ENCODE measurements around the gene ODAD3. TPM values are rescaled to one million over a fixed set of nuclear protein-coding genes. Genes with fewer than 3 reads are reported as not detected.

The ODAD3 gene
- total RNA-seq, 1 experiment from 2014 or later = 0.52 TPM

- no peak overlapping the region for H3K27ac ChIP-seq (ENCODE audit: low read depth, low read length)
- no peak for TF ChIP-seq REST (IDR thresholded peaks at IDR 0.05; ENCODE audit: low read depth)
- no peak for TF ChIP-seq SRF (IDR thresholded peaks at IDR 0.05; ENCODE audit: low read depth)
- TF ChIP-seq CBX3 (IDR thresholded peaks at IDR 0.05; ENCODE audit: low read depth) = no peak
- TF ChIP-seq SIN3A (IDR thresholded peaks at IDR 0.05; ENCODE audit: low read depth) = no peak
- TF ChIP-seq SP1 (IDR thresholded peaks at IDR 0.05; ENCODE audit: low read depth) = no peak
- TF ChIP-seq RAD21 (IDR thresholded peaks at IDR 0.05; ENCODE audit: low read depth) = peak; percentile 94
- TF ChIP-seq ELF1 (IDR thresholded peaks at IDR 0.05; ENCODE audit: borderline replicate concordance, low read depth) = no peak
- TF ChIP-seq FOSL1 (IDR thresholded peaks at IDR 0.05; ENCODE audit: low read depth) = no peak
- no peak for TF ChIP-seq EZH2phosphoT487 (IDR thresholded peaks at IDR 0.05; ENCODE audit: borderline replicate concordance)
- peak; percentile 88 to 95 (median 90) for TF ChIP-seq CTCF (IDR thresholded peaks at IDR 0.05 in 2 of 3, conservative IDR thresholded peaks at IDR 0.05 in 1 of 3; ENCODE audit: borderline replicate concordance in 1 of 3, insufficient read depth in 1 of 3, low read depth in 2 of 3, low read length in 2 of 3)
- no peak for TF ChIP-seq YY1 (IDR thresholded peaks at IDR 0.05; ENCODE audit: extremely low read depth, insufficient replicate concordance, low read depth, low read length)
- TF ChIP-seq CEBPB (IDR thresholded peaks at IDR 0.05; ENCODE audit: low read depth) = no peak
- no peak for TF ChIP-seq EZH2 (IDR thresholded peaks at IDR 0.05)
- TF ChIP-seq POLR2AphosphoS5 (IDR thresholded peaks at IDR 0.05; ENCODE audit: low read depth, low read length) = no peak
- TF ChIP-seq ZBTB33 (IDR thresholded peaks at IDR 0.05; ENCODE audit: extremely low read depth, insufficient replicate concordance, low read length) = no peak
- no peak for TF ChIP-seq EGR1 (IDR thresholded peaks at IDR 0.05; ENCODE audit: low read depth)
- ATAC-seq = peak; percentile 92
- BruUV-seq (replicated peaks) = no TSS peak
- no peaks in the 10 kb centered on the region for H3K9me2 ChIP-seq (ENCODE audit: insufficient read depth)
- H3K27me3 ChIP-seq (ENCODE audit: insufficient read depth, low read length) = no peaks in the 10 kb centered on the region
- ChIA-PET CTCF (interaction anchor here (1.5 kb wide), 1 partner anchor 153 kb away, joined by 4 read pairs; no protein-coding TSS in a partner anchor), RAD21 (ENCODE audit: low non-redundant PET in 1 of 2, low total read pairs in 2 of 2, uncharacterized antibody in 2 of 2, unreplicated experiment in 2 of 2) (no interaction called here), POLR2A (no interaction called here)
- H3K36me3 ChIP-seq (ENCODE audit: control insufficient read depth in 1 of 2, insufficient read depth in 2 of 2, low read length in 2 of 2) = peaks cover 22 to 43% of the 10 kb centered on the region in 2 experiments; a peak in 3 of 4 replicates
- H3K79me2 ChIP-seq (ENCODE audit: insufficient read depth, low read length) = peaks cover 12% of the 10 kb centered on the region; the same call in 1 of the 2 replicates
- no peak for DNase-seq (ENCODE audit: low read depth, low spot score)
- no peak overlapping the region for H3K9ac ChIP-seq (ENCODE audit: low read length)
- no peaks in the 10 kb centered on the region for H4K20me1 ChIP-seq (ENCODE audit: insufficient read depth)
- no peak overlapping the region for H2AFZ ChIP-seq (ENCODE audit: low read depth, low read length, poor library complexity, severe bottlenecking)
- H3K9me3 ChIP-seq (ENCODE audit: control insufficient read depth in 1 of 2, insufficient read depth in 1 of 2, low read depth in 1 of 2, low read length in 2 of 2) = no peaks in the 10 kb centered on the region
- no peaks in the 10 kb centered on the region for H3K4me1 ChIP-seq (ENCODE audit: control insufficient read depth in 1 of 2, insufficient read depth in 2 of 2, low read length in 2 of 2)
- intact Hi-C loops (cut with micrococcal nuclease) = loop anchor here (1.0 kb wide), 1 partner anchor 68 kb away; no protein-coding TSS in a partner anchor
- H3K4me2 ChIP-seq (ENCODE audit: low read length) = no peak overlapping the region
- H3K4me3 ChIP-seq (replicated peaks in 1 of 2; ENCODE audit: low read depth in 1 of 2, low read length in 2 of 2) = no peak overlapping the region
Observed at GRCh38 chr19:11446652-11447301, 11.9 kb upstream of the ODAD3 start.
